ENCODE measurements around the gene GGTLC1.

- TF ChIP-seq CTCF (IDR thresholded peaks at IDR 0.05 in 2 of 3, conservative IDR thresholded peaks at IDR 0.05 in 1 of 3; ENCODE audit: borderline replicate concordance in 1 of 3, insufficient read depth in 1 of 3, low read depth in 2 of 3, low read length in 2 of 3) = no peak
- no peak for TF ChIP-seq POLR2A (IDR thresholded peaks at IDR 0.05; ENCODE audit: borderline replicate concordance, extremely low read depth, insufficient read depth, insufficient read length)
- no peak for TF ChIP-seq EGR1 (IDR thresholded peaks at IDR 0.05; ENCODE audit: low read depth)
- no peak for TF ChIP-seq EZH2 (IDR thresholded peaks at IDR 0.05)
- no peak for TF ChIP-seq POLR2AphosphoS5 (IDR thresholded peaks at IDR 0.05; ENCODE audit: low read depth, low read length)
- no peak for TF ChIP-seq RAD21 (IDR thresholded peaks at IDR 0.05; ENCODE audit: low read depth)
- TF ChIP-seq SIN3A (IDR thresholded peaks at IDR 0.05; ENCODE audit: low read depth) = no peak
Measured at GRCh38 chr20:23970049-23970448, 18.5 kb downstream of the GGTLC1 start.
